HEK293T (cell line): ENCODE data around the gene IKZF1.
A peak's percentile ranks its signal among the peaks of the same experiment; 100 is the strongest.

Source experiments
- CTCF ChIA-PET: fragments of 350-600 bp; formaldehyde crosslinking; extraction: SDS; loops from one replicate; lab custom pipeline; 2021; ENCODE audit warnings: antibody characterized with exemption, inconsistent platforms; lab: Yijun Ruan, JAX
- POLR2A ChIA-PET: fragments of 350-600 bp; formaldehyde crosslinking; extraction: SDS; loops from one replicate; lab custom pipeline; 2020; ENCODE audit warnings: antibody characterized with exemption, inconsistent platforms; lab: Yijun Ruan, JAX
- DNase-seq: peaks from one replicate; pipeline ENCODE4 v3.0.0; 2012; ENCODE audit warnings: mixed read lengths; ENCODE audit errors: extremely low spot score
- ARNT ChIP-seq: fragments of 450-650 bp; IDR thresholded peaks from 2 replicates; pipeline ENCODE4 v1.6.1; 2017; ENCODE audit warnings: mild to moderate bottlenecking
- BHLHE40 ChIP-seq: fragments of 450-650 bp; IDR thresholded peaks from 2 replicates; pipeline ENCODE4 v1.6.1; 2016; ENCODE audit warnings: mild to moderate bottlenecking, moderate library complexity, borderline replicate concordance
- CTBP1 ChIP-seq: fragments of 450-650 bp; IDR thresholded peaks from 2 replicates; pipeline ENCODE4 v1.6.1; 2016; ENCODE audit warnings: borderline replicate concordance
- ELF4 ChIP-seq: fragments of 450-650 bp; IDR thresholded peaks from 2 replicates; pipeline ENCODE4 v1.6.1; 2017; ENCODE audit warnings: antibody characterized with exemption
- FOXA1 ChIP-seq: fragments of 450-650 bp; IDR thresholded peaks from 2 replicates; pipeline ENCODE4 v1.6.1; 2016; ENCODE audit warnings: mild to moderate bottlenecking
- FOXK2 ChIP-seq: fragments of 450-650 bp; IDR thresholded peaks from 2 replicates; pipeline ENCODE4 v1.6.1; 2016; ENCODE audit warnings: mild to moderate bottlenecking
- FOXM1 ChIP-seq: fragments of 450-650 bp; IDR thresholded peaks from 2 replicates; pipeline ENCODE4 v1.6.1; 2017; ENCODE audit warnings: mild to moderate bottlenecking, borderline replicate concordance
- HDGF ChIP-seq: fragments of 450-650 bp; IDR thresholded peaks from 2 replicates; pipeline ENCODE4 v1.6.1; 2017; ENCODE audit warnings: antibody characterized with exemption, borderline replicate concordance
- L3MBTL2 ChIP-seq: fragments of 450-650 bp; conservative IDR thresholded peaks from 2 replicates; pipeline ENCODE4 v1.6.1; 2016; ENCODE audit warnings: mild to moderate bottlenecking
- LEF1 ChIP-seq: fragments of 450-650 bp; IDR thresholded peaks from 2 replicates; pipeline ENCODE4 v1.6.1; 2017; ENCODE audit warnings: mild to moderate bottlenecking, borderline replicate concordance
- NFRKB ChIP-seq: fragments of 450-650 bp; IDR thresholded peaks from 2 replicates; pipeline ENCODE4 v1.6.1; 2016; ENCODE audit warnings: mild to moderate bottlenecking, moderate library complexity
- SP1 ChIP-seq: fragments of 450-650 bp; IDR thresholded peaks from 2 replicates; pipeline ENCODE4 v1.6.1; 2017
- SUZ12 ChIP-seq: fragments of 450-650 bp; IDR thresholded peaks from 2 replicates; pipeline ENCODE4 v1.6.1; 2016; ENCODE audit warnings: mild to moderate bottlenecking
- TARDBP ChIP-seq: fragments of 450-650 bp; IDR thresholded peaks from 2 replicates; pipeline ENCODE4 v1.6.1; 2016
- ZNF384 ChIP-seq: fragments of 450-650 bp; IDR thresholded peaks from 2 replicates; pipeline ENCODE4 v1.6.1; 2016
- TF ChIP-seq, protein P1 (sequence below): fragments of 450-650 bp; IDR thresholded peaks from 2 replicates; pipeline ENCODE4 v1.6.1; 2016

The IKZF1 gene

DNA sequence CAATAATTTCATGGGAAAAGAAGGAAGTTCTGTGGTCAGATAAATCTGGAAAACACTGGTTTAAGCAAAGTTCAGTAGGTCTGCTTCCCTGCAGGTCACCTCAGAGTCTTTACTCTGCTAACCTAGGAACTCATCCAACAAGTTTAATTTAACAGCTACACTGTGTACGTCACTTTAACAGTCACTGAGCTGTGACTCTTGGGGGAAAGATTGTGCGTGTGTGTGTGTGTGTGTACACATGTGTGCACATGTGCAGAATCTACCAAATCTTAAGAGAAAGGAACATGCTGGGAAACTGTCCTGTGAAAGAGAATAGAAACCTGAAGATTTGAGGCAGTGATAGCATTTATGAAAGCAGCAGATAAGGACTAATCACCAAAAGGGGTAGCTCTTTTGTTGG, 62.6 kb downstream of the IKZF1 start:
- ChIA-PET CTCF (interaction anchor here (2.3 kb wide), 1 partner anchor 162 kb away, joined by 5 read pairs; no protein-coding TSS in a partner anchor), POLR2A (no interaction called here)
- TF ChIP-seq FOXA1 (no peak), SP1 (no peak), LEF1 (no peak), ARNT (no peak), BHLHE40 (no peak), TARDBP (no peak), FOXM1 (no peak), FOXK2 (no peak), SUZ12 (no peak), ELF4 (no peak)
- DNase-seq: no peak

DNA sequence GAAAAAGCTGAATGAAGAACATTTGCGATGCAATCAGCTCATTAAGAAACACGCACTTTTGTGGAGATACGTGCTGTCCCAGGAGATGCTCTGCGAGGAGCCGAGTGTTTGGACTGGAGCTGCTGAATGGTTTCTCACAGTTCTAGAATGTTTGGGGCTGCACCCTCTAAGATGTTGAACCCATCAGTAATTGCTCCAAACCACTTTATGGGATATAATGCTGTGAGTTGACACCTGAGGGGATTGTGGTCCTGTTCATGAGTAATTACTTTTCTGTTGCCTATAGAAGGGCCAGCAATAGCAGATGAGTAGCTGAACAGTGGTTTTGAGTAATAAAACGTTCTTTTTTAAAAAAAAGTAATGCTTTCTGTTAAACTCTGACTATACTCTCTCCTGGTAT, 63.1 kb downstream of the IKZF1 start:
- TF ChIP-seq FOXM1: no peak
- TF ChIP-seq ZNF384: no peak
- no peak for TF ChIP-seq SP1
- TF ChIP-seq, protein P1, sequence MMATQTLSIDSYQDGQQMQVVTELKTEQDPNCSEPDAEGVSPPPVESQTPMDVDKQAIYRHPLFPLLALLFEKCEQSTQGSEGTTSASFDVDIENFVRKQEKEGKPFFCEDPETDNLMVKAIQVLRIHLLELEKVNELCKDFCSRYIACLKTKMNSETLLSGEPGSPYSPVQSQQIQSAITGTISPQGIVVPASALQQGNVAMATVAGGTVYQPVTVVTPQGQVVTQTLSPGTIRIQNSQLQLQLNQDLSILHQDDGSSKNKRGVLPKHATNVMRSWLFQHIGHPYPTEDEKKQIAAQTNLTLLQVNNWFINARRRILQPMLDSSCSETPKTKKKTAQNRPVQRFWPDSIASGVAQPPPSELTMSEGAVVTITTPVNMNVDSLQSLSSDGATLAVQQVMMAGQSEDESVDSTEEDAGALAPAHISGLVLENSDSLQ: no peak
- no peak for TF ChIP-seq ELF4
- no peak for TF ChIP-seq NFRKB
- no peak for TF ChIP-seq BHLHE40
- TF ChIP-seq FOXA1: no peak
- no peak for TF ChIP-seq TARDBP
- no peak for TF ChIP-seq LEF1
- no peak for TF ChIP-seq FOXK2
- no peak for TF ChIP-seq HDGF
- no peak for TF ChIP-seq SUZ12
- TF ChIP-seq L3MBTL2: no peak
- TF ChIP-seq CTBP1: no peak
- TF ChIP-seq ARNT: no peak
- no peak for DNase-seq
- CTCF ChIA-PET: interaction anchor here (2.3 kb wide), 1 partner anchor 162 kb away, joined by 5 read pairs; no protein-coding TSS in a partner anchor
- POLR2A ChIA-PET: no interaction called here

DNA sequence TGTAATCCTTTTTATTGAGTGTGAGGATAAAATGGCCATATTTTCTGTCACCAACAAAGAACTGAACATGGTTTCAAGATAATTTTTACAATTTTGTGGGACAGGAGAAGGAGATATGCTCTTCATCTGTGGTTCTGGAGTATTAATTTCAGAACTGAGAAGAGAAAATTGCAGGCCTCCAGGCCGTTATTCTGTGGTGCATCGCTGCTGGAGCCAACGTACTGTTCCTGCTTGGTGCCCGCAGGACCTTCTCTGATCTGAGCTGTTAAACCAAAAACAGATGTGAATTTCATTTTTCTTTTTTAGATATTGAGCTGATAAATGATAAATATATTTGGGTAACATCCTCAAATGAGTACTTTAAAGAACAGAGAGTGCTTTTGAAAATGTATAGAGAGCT, 63.9 kb downstream of the IKZF1 start:
- TF ChIP-seq NFRKB (no peak), SP1 (no peak), FOXM1 (no peak), L3MBTL2 (no peak), SUZ12 (no peak), ZNF384 (no peak), ARNT (no peak), FOXK2 (no peak), LEF1 (no peak), FOXA1 (no peak), BHLHE40 (no peak), TARDBP (no peak)
- DNase-seq: no peak
- POLR2A ChIA-PET: no interaction called here
- CTCF ChIA-PET: interaction anchor here (2.3 kb wide), 1 partner anchor 163 kb away, joined by 5 read pairs; no protein-coding TSS in a partner anchor

DNA sequence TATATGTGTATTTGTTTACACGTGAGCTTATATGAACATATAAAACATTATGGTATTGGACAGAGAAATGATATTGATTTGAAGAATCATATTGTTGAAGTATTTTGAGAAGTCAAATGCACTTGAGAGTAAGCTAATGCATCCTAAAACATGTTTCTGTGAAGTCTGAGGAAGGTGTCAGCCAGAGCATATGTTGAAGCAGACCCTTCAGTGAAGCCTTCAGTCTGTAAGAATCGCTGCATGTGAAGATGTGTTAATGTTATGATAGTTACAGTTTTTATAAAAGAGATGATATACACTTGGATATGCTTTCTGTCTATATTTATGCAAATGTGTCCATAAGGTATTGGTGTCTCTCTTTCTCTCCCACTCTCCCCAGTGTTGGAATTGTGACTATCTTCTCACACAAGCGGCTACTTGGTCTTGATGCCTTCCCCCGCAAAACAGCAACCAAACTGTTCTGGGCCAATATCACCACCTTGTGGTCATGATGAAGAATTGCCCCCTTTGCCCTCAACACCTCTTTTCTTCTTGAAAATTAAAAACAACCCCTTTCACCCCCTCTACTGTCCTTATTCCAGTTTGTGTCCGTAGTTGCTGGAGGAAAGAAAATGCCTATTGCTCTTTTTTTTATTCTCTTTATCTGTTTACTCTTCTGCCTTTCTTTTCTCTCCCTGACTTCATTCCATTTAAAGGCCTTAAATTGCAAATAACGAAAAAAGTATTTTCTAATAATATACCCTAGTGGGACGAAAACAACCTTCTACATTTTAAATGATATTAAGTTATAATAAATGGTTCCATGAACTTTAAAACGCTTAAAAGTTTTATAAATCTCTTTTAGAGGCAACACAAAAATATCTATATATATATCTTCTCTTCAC, 64.9 kb downstream of the IKZF1 start:
- POLR2A ChIA-PET: no interaction called here
- peak; percentile 31 for DNase-seq
- CTCF ChIA-PET: no interaction called here
- TF ChIP-seq ARNT: no peak
- no peak for TF ChIP-seq ZNF384
- TF ChIP-seq TARDBP: no peak
- TF ChIP-seq HDGF: no peak
- TF ChIP-seq NFRKB: no peak
- no peak for TF ChIP-seq BHLHE40
- TF ChIP-seq, protein P1: no peak
- TF ChIP-seq L3MBTL2: no peak
- TF ChIP-seq ELF4: no peak
- no peak for TF ChIP-seq FOXK2
- TF ChIP-seq CTBP1: no peak
- TF ChIP-seq FOXM1: no peak
- no peak for TF ChIP-seq SUZ12

DNA sequence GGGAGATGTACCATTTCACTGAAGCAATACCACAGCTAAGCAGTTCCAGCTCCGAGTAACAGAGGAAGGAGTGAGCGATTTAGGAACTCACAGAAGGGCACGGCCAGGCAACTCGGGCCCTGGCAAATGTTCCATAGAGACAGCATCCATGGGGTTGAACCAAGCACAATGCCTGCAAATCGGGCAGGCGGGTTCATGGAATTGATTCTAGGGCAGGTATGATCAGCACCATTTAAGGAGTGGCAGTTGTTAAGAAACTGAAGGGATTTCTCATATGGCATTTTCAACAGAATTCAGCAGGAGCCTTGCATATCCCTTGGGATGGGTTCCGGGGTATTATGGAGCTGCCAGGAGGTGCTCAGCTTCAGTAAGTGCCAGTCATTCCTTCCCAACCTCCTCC, 66.4 kb downstream of the IKZF1 start:
- CTCF ChIA-PET: interaction anchor here (0.9 kb wide), 1 partner anchor 166 kb away, joined by 3 read pairs; no protein-coding TSS in a partner anchor
- DNase-seq: no peak
- TF ChIP-seq FOXM1: no peak
- POLR2A ChIA-PET: no interaction called here

DNA sequence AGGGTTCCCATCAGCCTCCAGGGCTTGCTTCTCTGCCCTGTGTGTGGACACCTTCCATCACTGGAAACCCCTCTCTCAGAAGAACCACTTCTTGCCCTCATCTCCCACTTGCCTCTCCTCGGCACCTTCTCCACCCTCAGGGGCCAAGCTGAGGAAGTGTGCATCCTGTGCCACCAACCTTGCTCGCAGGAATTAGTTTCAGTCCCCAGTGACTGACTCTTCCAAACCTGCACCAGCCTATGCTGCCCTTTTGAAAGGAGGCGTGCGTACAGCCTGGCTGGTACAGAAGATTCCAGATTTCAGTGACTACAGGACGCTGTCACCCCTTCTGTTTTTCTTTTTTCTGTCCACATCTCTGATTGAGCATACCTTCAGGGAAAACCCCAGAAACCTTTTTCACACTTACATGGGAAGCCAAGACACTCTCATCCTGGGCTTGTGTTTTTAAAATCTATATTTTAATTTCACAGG, 67.1 kb downstream of the IKZF1 start:
- DNase-seq: no peak
- no peak for TF ChIP-seq NFRKB
- no peak for TF ChIP-seq ELF4
- no peak for TF ChIP-seq SUZ12
- ChIA-PET POLR2A (no interaction called here), CTCF (no interaction called here)

DNA sequence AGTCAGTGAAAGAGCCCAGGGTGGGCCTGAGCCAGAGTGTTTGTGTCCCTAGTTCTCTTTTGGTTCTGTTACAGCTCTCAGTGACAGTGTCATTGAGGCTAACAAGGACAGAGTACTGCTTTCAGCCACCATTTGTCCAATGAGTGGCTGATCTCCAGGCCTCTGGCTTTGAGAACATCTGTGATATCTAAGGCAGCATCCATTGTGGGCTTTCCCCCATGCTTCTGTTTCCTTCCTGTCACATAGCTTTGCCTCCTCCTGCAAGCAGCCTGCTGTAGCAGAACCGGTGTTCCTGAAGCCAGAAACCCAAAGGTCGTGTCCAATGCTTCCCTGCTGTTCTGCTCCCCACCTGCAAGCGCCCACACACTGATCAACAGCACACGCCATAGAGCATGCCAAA, 68.4 kb downstream of the IKZF1 start:
- POLR2A ChIA-PET: no interaction called here
- no peak for DNase-seq

More for the DNA sequence above, 68.4 kb downstream of the IKZF1 start:
- TF ChIP-seq CTBP1: no peak
- TF ChIP-seq, protein P1: no peak
- TF ChIP-seq FOXK2: no peak
- TF ChIP-seq HDGF: no peak
- TF ChIP-seq LEF1: no peak
- no peak for TF ChIP-seq SP1
- TF ChIP-seq ZNF384: no peak
- no peak for TF ChIP-seq L3MBTL2
- TF ChIP-seq ELF4: no peak
- TF ChIP-seq NFRKB: no peak
- no peak for TF ChIP-seq SUZ12
- no peak for TF ChIP-seq FOXA1
- no peak for TF ChIP-seq TARDBP
- TF ChIP-seq FOXM1: no peak
- TF ChIP-seq ARNT: no peak
- TF ChIP-seq BHLHE40: no peak
- CTCF ChIA-PET: no interaction called here
